GM18526 (cell line): Measurements from ENCODE around the gene MECP2.

Experiments used
- POLR2A ChIP-seq: IDR thresholded peaks from 3 replicates; pipeline ENCODE4 v1.6.1; 2011; ENCODE audit not compliant: insufficient read length; ENCODE audit errors: extremely low read depth

MECP2 gene

GRCh38 chrX:154012336-154012991 is 85.1 kb downstream of the MECP2 start:
- TF ChIP-seq POLR2A, result no peak

GRCh38 chrX:154011376-154012335 is 85.9 kb downstream of the MECP2 start:
- TF ChIP-seq POLR2A, result no peak

DNA sequence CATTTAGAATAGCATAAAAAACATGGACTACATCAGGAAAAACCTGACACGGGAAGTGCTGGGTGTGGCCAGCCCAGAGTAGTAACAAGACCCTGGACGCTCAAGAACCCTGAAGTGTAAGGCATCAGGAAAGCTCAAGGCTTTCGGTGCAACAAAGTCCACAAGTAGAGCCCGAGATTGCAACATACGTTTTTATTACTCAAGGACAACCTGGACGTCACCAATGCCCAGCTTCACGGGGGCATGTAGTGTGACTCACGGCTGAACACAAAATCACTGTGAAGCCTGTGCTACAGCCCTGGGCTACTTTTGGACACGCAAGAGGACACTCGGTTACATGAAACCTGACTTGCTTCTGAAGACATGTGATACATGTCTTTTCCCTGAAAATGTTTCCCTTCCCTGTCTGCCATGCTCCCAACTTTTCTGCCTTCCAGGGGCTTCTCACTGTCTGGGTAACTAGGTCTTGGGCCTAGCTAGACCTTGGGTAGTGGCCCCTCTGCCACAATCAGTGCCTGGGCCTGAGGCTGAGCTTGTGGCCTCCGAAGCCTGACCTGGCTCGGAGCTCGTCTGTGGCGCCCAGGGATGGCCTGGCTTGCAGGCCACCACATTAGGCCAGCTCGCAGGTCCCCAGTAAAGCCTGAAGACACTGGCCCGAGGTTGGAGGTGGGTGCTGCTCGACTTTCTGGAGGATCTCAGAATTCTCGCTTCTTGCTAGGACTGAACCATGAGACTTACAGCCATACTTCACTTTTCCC is 87.0 kb downstream of the MECP2 start:
- no peak for TF ChIP-seq POLR2A

- TF ChIP-seq POLR2A, result no peak
These were observed 89.0 kb downstream of the MECP2 start for GRCh38 chrX:154008521-154008920.

DNA sequence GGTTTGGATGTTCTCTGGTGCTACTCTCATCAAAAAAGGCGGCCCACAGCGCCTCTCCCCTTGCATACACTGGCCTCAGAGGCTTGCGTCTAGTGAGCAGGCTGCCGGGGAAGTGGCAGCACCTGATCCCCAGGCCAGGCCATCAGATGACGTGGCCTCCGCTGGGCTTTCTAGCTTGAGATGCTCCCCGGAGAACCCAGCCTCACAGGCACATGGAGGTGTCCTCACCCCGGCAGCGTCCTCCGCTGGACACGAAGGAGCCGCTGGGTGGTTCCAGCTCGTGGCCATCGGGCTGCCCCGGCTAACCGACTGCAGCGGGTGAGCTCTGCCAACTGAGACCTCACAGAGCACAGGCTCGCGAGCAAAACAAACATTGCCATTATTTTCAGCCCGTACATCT is 90.6 kb downstream of the MECP2 start:
- no peak for TF ChIP-seq POLR2A

GRCh38 chrX:154004315-154004714 is 93.2 kb downstream of the MECP2 start:
- no peak for TF ChIP-seq POLR2A

- peak; percentile 64 for TF ChIP-seq POLR2A
These were observed 95.2 kb downstream of the MECP2 start for GRCh38 chrX:154002215-154002719.

DNA sequence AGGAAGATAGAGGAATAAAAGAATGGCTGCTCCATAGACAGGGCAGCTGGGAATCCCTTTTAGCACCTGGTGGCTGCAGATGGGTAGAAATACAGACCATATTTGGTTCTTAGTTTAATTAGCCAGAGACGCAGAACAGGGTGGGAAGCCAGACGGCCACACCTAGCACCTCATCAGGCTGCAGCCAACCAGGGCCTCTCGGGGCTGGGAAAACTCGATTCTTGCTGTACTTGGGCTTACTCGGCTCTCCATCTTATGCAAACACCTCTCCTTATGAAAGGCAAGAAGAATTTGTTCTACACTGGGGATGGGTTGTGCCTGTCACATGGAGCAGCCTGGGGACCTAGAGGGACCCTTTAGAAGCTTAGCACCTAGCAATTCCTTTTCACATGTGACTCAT is 97.5 kb downstream of the MECP2 start:
- no peak for TF ChIP-seq POLR2A

DNA sequence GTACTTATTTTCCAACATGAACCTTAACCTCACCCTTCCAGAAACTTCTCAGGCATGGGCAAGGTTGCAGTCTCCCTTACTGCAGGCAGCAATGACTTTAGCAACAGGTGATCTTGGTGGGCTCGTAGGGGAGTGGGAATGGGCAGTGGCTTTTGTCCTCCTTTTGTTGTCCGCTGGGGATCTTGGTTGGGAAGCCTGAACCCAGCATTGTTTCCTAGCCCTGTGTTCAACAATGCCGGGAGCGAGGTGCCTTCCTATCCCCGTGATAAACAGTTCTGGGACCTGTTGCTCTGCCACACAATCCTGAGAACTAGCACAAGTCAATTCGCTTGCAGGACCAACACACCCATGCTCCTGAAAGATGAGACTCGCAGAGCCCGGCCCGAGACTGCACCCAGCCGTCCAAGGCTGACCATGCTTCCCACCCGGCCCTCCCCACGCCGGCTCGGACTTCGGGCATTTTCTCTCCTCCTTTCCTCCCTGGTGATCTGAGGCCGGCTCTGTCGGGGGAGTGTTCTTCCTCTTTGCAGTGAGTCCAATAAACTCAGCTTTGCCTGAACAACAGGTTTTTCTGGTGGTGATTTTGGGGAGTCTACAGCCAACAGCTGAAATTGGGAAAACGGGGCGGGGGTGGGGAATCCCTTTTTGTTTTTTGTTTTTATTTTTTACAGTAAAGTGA is 98.0 kb downstream of the MECP2 start:
- TF ChIP-seq POLR2A, result no peak

DNA sequence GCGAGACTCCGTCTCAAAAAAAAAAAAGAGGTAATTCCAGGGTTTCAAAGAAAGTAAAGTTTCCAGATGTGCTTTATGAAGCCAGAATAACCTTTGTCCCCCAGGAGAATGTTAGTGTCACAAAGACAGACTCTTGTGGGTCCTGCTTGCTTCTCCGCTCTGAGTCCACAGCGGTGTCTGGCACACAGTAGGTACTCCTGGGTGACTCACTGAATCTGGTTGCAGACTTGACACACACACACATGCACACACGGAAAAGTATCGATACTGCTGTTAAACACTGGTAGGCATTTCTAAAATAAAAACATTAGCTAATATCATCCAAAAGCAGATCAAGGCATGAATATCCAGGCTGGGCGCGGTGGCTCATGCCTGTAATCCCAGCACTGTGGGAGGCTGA is 102.0 kb downstream of the MECP2 start:
- TF ChIP-seq POLR2A, result no peak

DNA sequence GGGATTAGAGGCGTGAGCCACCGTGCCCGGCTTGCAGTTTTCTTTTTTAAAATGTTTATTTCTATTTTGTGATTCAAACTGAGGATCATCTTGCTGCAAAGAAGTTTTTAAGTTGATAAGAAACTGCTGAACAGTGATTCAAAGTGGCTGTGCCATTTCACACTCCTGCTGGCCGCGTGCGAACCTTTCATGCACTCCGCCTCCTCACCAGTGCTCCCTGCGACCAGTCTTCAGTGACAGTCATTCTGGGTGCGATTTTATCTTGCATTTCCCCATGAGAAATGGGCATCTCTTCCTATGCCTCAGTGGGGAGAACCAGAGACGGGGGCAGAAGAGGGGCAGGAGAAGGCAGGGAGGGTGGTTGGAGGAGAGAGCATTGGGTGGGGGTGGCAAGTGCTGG is 103.5 kb downstream of the MECP2 start:
- no peak for TF ChIP-seq POLR2A

DNA sequence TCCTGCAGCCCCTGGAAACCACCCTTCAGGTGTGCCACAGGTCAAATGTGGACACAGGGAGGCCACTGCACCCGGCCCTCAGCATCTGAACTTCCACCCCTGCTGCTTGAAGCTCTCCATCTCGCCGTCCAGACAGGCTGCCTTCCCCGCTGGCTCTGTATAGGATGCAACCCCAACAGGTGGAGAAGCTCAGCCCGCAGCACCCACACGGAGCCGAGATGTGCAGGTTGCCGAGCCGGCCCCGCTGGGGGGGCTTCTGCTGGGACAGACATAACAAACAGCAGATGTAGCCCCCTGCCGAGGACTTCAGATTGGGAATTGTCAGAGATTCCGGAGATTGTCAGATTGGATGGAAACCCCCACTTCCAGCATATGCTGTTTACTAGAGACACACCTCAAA is 104.4 kb downstream of the MECP2 start:
- TF ChIP-seq POLR2A, result no peak

- no peak for TF ChIP-seq POLR2A
These were observed 105.3 kb downstream of the MECP2 start for GRCh38 chrX:153992180-153992579.

GRCh38 chrX:153991013-153991580 is 106.4 kb downstream of the MECP2 start:
- TF ChIP-seq POLR2A, result no peak

DNA sequence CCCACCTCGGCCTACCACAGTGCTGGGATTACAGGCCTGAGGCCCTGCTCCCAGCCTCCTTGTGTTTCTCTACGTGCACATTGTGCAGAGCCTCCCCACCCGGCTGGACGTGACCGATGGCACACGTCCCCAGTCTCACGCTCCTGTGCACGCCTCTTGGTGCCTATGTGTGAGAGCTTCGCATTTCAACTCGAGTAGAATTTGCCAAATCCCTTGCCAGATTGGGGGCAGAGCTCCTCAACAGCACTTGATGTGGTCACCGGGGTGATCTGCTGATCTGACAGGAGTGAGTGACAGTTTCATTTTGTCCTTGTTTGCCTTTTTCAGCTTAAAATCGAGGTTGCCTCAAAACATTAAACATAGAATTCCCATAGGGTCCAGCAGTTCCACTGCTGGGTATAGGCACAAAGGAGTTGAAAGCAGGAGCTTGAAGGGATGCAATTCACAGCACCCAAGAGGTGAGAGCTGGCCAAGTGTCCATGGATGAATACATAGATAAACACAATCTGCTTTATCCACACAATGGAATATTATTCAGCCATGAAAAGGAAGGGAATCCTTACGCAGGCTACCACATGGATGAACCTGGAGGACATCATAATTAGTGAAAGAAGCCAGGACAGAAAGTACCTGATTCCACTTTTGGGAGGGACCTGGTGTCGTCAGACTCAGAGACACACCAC is 107.4 kb downstream of the MECP2 start:
- TF ChIP-seq POLR2A, result no peak

DNA sequence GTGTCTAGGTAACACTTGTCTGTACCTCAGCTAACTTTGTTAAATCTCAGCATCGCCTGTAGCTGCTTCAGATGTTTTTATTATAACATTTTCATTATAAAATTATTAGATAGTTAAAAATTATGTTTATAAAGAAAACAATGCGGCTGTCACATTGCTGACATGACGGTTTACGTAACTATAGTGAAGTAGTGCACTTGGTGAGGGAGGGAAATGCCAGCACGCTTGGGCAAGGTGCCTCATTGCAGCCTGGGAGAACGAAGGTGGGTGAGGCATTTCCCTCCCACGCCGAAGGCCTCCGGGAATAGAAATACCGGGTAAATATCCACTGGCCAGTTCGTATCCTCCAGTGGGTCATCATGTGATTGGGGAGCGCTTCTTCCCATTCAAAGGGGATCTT is 109.0 kb downstream of the MECP2 start:
- TF ChIP-seq POLR2A, result no peak
